ENCODE results near the gene CPNE6.

CPNE6 gene

DNA sequence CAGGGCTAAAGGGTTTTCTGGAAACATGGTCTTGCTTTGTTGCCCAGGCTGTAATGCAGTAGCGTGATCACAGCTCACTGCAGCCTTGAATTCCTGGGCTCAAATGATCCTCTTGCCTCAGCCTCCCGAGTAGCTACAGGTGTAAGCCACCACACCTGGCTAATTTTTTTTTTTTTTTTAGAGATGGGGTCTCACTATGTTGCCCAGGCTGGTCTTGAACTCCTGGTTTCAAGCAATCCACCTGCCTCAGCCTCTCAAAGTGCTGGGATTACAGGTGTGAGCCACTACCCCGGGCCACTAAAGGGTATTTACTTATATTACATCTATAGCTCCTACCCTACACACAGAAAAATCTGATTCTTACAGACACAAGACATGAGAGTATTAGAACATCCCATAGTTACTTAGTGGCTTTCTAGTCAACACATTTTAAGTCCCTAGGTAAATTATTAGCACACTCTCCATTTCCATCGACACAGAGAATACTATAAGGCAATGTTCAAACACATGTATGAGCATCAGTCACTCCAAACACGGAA, 37.0 kb downstream of the CPNE6 start:
- no peak for DNase-seq

- no peak for DNase-seq
Observed at GRCh38 chr14:24110060-24110459, 38.7 kb downstream of the CPNE6 start.

DNA sequence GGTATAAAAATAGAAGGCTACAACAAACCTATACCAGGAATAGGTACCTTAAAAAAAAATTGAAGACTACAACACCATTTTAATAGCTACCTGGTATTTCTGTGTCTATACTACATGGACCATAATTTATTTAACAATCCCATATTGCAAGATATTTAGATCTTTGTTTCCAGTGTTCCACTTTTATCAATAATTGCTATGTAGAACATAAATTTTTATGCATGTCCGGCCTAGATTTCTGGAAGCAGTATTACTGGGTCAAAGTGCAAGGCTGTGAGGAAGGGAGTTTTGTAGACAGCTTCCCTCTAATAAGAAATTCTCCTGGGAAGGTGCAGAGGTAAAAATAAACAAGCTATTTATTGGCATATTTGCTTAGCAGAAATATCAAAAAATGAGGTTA, 39.2 kb downstream of the CPNE6 start:
- no peak for DNase-seq

GRCh38 chr14:24113379-24113800, 42.0 kb downstream of the CPNE6 start:
- no peak for DNase-seq

DNA sequence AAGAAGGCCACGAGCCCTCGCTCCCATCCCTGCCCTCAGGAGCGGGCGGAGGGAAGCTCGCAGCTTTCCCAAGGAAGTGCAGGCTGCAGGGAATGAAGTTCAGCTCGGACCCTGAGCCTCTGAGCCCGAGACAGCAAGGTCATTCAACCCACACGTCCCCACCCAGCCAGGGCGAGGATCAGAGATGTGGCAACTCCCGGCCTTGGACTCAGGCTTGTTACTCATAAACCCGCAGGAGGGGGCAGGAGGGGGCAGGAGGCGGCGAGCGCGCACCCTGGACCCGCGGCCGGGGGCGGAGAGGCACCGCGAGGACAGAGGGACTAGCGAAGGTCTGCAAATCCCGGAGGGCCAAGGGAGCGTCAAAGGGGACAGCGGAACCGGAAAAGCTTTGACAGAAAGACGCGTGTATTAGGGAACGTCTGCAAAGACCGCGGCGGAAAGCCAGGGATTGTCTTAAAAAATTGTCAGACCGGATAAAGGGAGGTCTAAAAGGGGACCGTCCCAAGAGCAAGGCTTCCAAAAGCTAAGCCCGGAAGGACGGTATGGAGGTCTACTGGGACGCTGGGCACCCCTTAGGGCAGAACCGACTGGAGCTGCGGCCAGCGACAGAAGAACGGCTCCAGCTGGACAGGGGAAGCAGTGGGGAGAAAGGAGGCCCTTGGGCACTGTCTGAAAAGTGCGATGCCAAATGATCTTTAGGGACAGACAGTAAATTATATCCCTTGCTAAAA, 42.6 kb downstream of the CPNE6 start:
- peak; percentile 92 for DNase-seq

DNA sequence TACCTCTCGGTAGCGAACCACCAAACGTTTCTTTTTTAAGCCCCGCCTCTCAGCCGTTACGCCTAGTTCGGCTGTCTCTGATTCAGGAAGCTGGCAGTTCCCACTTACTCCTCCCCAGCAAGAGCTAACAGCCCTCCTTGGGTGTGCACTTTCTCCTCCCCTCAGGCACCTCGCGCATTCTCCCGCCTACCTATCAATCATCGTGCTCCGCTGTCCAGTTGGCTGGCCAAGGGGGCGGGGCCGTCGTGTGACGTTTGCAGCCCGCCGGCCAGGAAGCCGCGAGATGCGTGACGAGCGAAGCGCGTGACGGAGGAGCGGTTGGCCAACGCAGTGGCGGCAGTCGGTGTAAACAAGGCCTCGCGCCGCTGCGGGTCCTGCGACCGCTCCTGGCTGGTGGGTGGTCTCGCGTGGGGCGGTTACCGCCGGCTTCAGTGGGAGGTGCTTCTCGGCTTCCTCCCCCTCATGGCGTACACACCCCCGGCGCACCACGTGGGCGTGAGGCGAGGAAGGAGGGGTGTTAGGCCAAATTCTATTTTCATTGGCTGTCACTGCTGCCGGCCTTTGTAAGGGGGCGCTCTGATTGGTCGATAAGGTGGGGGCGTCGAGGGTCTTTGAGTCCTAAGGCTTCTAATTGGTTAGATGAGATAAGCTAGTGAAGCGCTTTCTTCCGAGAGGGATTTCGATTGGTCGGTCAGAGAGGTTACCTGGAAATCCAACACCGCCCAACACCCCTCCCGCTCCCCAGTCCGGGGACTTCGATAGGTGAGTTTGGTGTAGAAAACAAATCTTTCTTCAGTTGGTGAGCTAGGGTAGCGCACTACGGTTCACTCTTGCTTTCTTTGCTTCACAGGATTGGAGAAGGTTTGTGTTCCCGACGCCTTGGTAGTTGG, 43.4 kb downstream of the CPNE6 start, which contains the start of the genes DCAF11 and NRL:
Gene DCAF11, plus strand, starts transcription at position 246 of the 890 bp plus-strand sequence. CDS start 818 bp downstream, outside the sequence.
Gene NRL, minus strand, starts transcription at position 418 of the 890 bp plus-strand sequence. CDS start 32,101 bp downstream, outside the sequence.
- peak; percentile 100 for DNase-seq

- peak; percentile 46 for DNase-seq
Observed at GRCh38 chr14:24115422-24116127, 44.2 kb downstream of the CPNE6 start.

- DNase-seq, result no peak
Observed at GRCh38 chr14:24116128-24116814, 44.9 kb downstream of the CPNE6 start.

DNA sequence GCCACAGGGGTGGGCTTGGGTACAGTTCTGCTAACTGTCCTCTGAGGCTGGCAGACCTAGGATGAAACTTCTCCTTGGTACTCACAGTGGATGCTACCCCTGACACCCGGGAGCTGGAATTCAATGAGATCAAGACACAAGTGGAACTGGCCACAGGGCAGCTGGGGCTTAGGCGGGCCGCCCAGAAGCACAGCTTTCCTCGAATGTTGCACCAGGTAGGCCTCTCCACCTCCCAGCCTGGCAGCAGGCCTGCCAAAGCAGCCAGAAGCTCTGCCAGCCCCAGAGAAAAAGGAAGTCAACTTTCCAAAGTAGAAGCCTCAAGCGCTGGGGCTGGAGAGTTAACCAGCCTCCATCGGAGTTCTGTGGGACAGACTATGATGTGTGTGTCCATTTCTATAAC, 45.8 kb downstream of the CPNE6 start:
- no peak for DNase-seq

GRCh38 chr14:24119691-24120090, 48.3 kb downstream of the CPNE6 start:
- DNase-seq, result no peak

DNA sequence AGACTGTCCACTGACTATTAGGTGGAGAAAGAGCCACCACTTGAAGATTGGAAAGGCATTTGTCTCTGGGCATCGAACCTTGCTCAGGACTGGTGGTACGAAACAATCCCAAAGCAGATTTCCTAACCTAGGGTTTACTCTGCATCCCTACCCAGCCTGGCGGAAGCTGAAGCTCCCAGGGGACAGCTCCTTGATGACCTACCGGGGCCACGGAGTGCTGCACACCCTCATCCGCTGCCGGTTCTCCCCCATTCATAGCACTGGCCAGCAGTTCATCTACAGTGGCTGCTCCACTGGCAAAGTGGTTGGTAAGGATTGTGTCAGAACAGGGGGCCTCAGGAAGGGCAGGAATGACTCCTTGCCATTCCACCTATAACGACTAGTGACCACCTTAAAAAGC, 49.8 kb downstream of the CPNE6 start:
- DNase-seq, result no peak

- DNase-seq, result no peak
Observed at GRCh38 chr14:24122416-24122815, 51.1 kb downstream of the CPNE6 start.

- no peak for DNase-seq
Observed at GRCh38 chr14:24122898-24123297, 51.5 kb downstream of the CPNE6 start.

GRCh38 chr14:24123424-24124417, 52.4 kb downstream of the CPNE6 start:
- no peak for DNase-seq

DNA sequence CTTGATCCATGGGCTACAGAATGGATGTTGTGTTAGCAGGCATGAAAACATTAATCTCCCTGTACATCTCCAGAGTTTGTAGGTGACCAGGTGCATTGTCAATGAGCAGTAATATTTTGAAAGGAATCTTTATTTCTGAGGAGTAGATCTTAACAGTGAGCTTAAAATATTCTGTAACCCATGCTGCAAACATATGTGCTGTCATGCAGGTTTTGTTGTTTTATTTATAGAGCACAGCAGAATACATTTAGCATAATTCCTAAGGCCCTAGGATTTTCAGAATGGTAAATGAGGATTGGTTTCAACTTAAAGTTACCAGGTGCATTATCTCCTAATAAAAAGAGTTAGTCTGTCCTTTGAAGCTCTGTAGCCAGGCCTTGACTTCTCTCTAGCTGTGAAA, 55.6 kb downstream of the CPNE6 start:
- DNase-seq, result no peak

DNA sequence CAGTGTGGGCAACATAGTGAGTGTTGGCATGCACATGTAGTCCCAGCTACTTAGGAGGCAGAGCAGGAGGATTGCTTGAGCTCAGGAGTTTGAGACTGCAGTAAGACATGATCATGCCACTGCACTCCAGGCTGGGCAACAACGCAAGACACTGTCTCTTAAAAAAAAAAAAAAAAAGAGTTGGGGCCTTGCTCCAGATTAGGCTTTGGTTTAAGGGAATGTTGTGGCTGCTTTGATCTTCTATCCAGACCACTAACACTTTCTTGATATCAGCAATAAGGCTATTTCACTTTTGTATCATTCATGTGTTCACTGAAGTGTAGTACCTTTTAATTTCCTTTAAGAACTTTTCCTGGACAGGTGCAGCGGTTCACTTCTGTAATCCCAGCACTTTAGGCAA, 56.3 kb downstream of the CPNE6 start:
- no peak for DNase-seq
